ENCODE measurements around the gene FCF1. TPM values are rescaled to one million over a fixed set of nuclear protein-coding genes. Genes with fewer than 3 reads are reported as not detected.

The FCF1 gene
- total RNA-seq, 2 donors from 2014 or later: 4.9 to 19.2 TPM

- H3K27me3 ChIP-seq: no peaks in the 10 kb centered on the region
- intact Hi-C loops (cut with DNase I): no loop called here
- TF ChIP-seq POLR2A (IDR thresholded peaks at IDR 0.05): no peak
- no peak for TF ChIP-seq CTCF (IDR thresholded peaks at IDR 0.05)
- H3K4me3 ChIP-seq: no peak overlapping the region
- no peaks in the 10 kb centered on the region for H3K9me3 ChIP-seq
- DNase-seq (no peak), ATAC-seq (no peak)
- H3K27ac ChIP-seq: no peak overlapping the region
- H3K4me1 ChIP-seq: peaks cover 8% of the 10 kb centered on the region
- 26 to 44% methylated on average over 5 of the region's 5 CpGs for WGBS, 2 donors
- peaks cover 0 to 2% of the 10 kb centered on the region in 2 donors for H3K36me3 ChIP-seq (replicated peaks in 1 of 2; ENCODE audit: insufficient read depth in 1 of 2, low read depth in 2 of 2)
Observed at GRCh38 chr14:74711651-74712050, 1.3 kb upstream of the FCF1 start.

DNA sequence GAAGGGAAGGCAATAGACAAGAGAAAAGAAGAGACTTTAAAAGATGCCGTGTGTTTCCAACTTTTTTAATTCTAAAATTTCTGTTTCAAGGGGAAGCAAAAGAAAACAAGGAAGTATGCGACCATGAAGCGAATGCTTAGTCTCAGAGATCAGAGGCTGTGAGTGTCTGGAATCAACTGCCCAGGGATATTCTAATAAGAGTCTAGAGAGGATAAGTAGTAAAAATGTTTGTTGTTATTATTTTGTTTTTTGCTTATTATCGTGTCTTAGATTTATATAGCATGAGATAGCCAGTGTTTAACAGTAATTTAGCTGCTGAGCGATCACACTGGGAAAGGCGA is 421 bp downstream of the FCF1 start:
- ATAC-seq (no peak), DNase-seq (no peak)
- WGBS, 2 donors: 13 to 14% methylated on average over 6 of the region's 6 CpGs
- Histone ChIP-seq H3K4me3 (peak overlapping the region; percentile 26 to 97), H3K27me3 (no peaks in the 10 kb centered on the region), H3K27ac (peak overlapping the region; percentile 69 to 77 (median 72)), H3K36me3 (replicated peaks in 1 of 2; ENCODE audit: insufficient read depth in 1 of 2, low read depth in 2 of 2) (peaks cover 0 to 5% of the 10 kb centered on the region in 2 donors), H3K9me3 (no peaks in the 10 kb centered on the region), H3K4me1 (peaks cover 8% of the 10 kb centered on the region)
- intact Hi-C loops (cut with DNase I): no loop called here
- TF ChIP-seq POLR2A (IDR thresholded peaks at IDR 0.05) (no peak), CTCF (IDR thresholded peaks at IDR 0.05) (no peak)

DNA sequence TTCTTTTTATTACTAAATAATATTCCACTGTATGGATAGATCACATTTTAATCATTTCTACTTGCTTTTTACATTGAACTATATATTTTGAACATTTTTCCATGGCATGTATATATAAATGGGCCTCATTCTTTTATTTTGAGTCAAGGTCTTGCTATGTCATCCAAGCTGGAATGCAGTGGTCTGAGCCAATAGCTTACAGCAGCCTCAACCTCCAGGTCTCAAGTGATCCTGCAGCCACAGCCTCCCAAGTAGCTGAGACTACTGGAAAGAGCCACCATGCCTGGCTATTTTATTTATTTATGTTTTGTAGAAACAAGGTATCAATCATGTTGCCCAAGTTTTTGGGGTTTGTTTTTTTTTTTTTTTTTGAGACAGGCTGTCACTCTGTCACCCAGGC is 7.6 kb downstream of the FCF1 start:
- Histone ChIP-seq H3K36me3 (replicated peaks in 1 of 2; ENCODE audit: insufficient read depth in 1 of 2, low read depth in 2 of 2) (peaks cover 0 to 7% of the 10 kb centered on the region in 2 donors), H3K27me3 (no peaks in the 10 kb centered on the region), H3K27ac (no peak overlapping the region), H3K4me1 (no peaks in the 10 kb centered on the region), H3K9me3 (no peaks in the 10 kb centered on the region), H3K4me3 (no peak overlapping the region)
- intact Hi-C loops (cut with DNase I): no loop called here
- no peak for ATAC-seq
- TF ChIP-seq CTCF (IDR thresholded peaks at IDR 0.05) (no peak), POLR2A (IDR thresholded peaks at IDR 0.05) (no peak)
- DNase-seq: no peak

GRCh38 chr14:74723134-74723533 is 10.2 kb downstream of the FCF1 start:
- Histone ChIP-seq H3K4me1 (no peaks in the 10 kb centered on the region), H3K4me3 (no peak overlapping the region), H3K27ac (no peak overlapping the region), H3K27me3 (no peaks in the 10 kb centered on the region), H3K9me3 (no peaks in the 10 kb centered on the region), H3K36me3 (replicated peaks in 1 of 2; ENCODE audit: insufficient read depth in 1 of 2, low read depth in 2 of 2) (peaks cover 0 to 4% of the 10 kb centered on the region in 2 donors)
- WGBS, 2 donors: 88 to 93% methylated on average over 3 of the region's 3 CpGs
- no peak for DNase-seq
- no peak for ATAC-seq
- TF ChIP-seq POLR2A (IDR thresholded peaks at IDR 0.05): no peak
- TF ChIP-seq CTCF (IDR thresholded peaks at IDR 0.05): no peak
- intact Hi-C loops (cut with DNase I): no loop called here

DNA sequence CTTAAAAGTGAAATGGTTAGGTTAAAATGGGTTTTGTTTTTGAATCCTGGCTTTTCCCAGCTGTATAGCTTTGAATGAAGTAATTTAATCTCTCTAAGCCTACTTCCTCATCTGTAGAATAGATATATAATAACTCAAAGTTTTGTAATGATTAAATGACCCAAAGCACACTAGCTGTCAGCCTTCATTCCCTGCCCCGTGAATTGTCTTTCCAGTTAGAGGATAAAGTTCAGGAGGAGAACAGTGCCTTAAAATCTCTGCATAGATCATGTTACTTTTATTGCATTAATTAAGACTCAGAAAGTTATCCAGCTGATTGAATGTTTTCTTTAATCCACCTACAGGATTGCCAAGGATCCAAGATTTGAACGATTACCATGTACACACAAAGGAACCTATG is 19.4 kb downstream of the FCF1 start:
- Histone ChIP-seq H3K36me3 (replicated peaks in 1 of 2; ENCODE audit: insufficient read depth in 1 of 2, low read depth in 2 of 2) (peaks cover 0 to 11% of the 10 kb centered on the region in 2 donors), H3K4me3 (no peak overlapping the region), H3K27ac (no peak overlapping the region), H3K4me1 (peaks cover 11% of the 10 kb centered on the region), H3K9me3 (no peaks in the 10 kb centered on the region), H3K27me3 (no peaks in the 10 kb centered on the region)
- TF ChIP-seq POLR2A (IDR thresholded peaks at IDR 0.05) (no peak), CTCF (IDR thresholded peaks at IDR 0.05) (no peak)
- DNase-seq: no peak
- intact Hi-C loops (cut with DNase I): no loop called here
- 57 to 61% methylated on average over 2 of the region's 2 CpGs for WGBS, 2 donors
- no peak for ATAC-seq
